GM21528 (cell line): ENCODE measurements around the gene ORM1.

Experiments used
- ATAC-seq: cut with Tn5 transposase; IDR thresholded peaks from one replicate; pipeline ENCODE4 v1.9.1; 2021; ENCODE audit warnings: mild to moderate bottlenecking, moderate library complexity; ENCODE audit not compliant: unreplicated experiment, low FRiP score

Gene ORM1

GRCh38 chr9:114341152-114341830 lies 18.4 kb downstream of the ORM1 start:
- ATAC-seq, result no peak

- no peak for ATAC-seq
These were observed 19.1 kb downstream of the ORM1 start for GRCh38 chr9:114341991-114342390.

- ATAC-seq, result no peak
These were observed 20.0 kb downstream of the ORM1 start for GRCh38 chr9:114342755-114343440.

- no peak for ATAC-seq
These were observed 20.7 kb downstream of the ORM1 start for GRCh38 chr9:114343471-114344187.

GRCh38 chr9:114344188-114344566 lies 21.3 kb downstream of the ORM1 start:
- no peak for ATAC-seq

- no peak for ATAC-seq
These were observed 21.8 kb downstream of the ORM1 start for GRCh38 chr9:114344692-114345091.

GRCh38 chr9:114345493-114346065 lies 22.7 kb downstream of the ORM1 start:
- no peak for ATAC-seq

GRCh38 chr9:114346146-114346545 lies 23.2 kb downstream of the ORM1 start:
- ATAC-seq, result no peak

GRCh38 chr9:114347675-114348074 lies 24.8 kb downstream of the ORM1 start:
- no peak for ATAC-seq

- ATAC-seq, result no peak
These were observed 25.5 kb downstream of the ORM1 start for GRCh38 chr9:114348261-114348905.

GRCh38 chr9:114348906-114349482 lies 26.1 kb downstream of the ORM1 start:
- peak; percentile 90 for ATAC-seq

GRCh38 chr9:114349713-114350480 lies 27.0 kb downstream of the ORM1 start:
- ATAC-seq, result no peak

GRCh38 chr9:114350636-114351401 lies 27.9 kb downstream of the ORM1 start:
- ATAC-seq, result no peak

GRCh38 chr9:114351932-114352331 lies 29.0 kb downstream of the ORM1 start:
- ATAC-seq, result no peak

- no peak for ATAC-seq
These were observed 32.9 kb downstream of the ORM1 start for GRCh38 chr9:114355821-114356220.

GRCh38 chr9:114356792-114357191 lies 33.9 kb downstream of the ORM1 start:
- ATAC-seq, result no peak

- no peak for ATAC-seq
These were observed 34.5 kb downstream of the ORM1 start for GRCh38 chr9:114357360-114357759.

- no peak for ATAC-seq
These were observed 35.0 kb downstream of the ORM1 start for GRCh38 chr9:114357911-114358328.

- no peak for ATAC-seq
These were observed 36.9 kb downstream of the ORM1 start for GRCh38 chr9:114359801-114360200.
